ENCODE results near the gene KATNAL1.

KATNAL1 gene

GRCh38 chr13:30169442-30169841 is 137.9 kb downstream of the KATNAL1 start:
- no peak for DNase-seq (ENCODE audit: low read depth in 2 of 3, low spot score in 1 of 3)

GRCh38 chr13:30165796-30166195 is 141.6 kb downstream of the KATNAL1 start:
- no peak for DNase-seq (ENCODE audit: low read depth in 2 of 3, low spot score in 1 of 3)

GRCh38 chr13:30165071-30165470 is 142.3 kb downstream of the KATNAL1 start:
- DNase-seq (ENCODE audit: low read depth in 2 of 3, low spot score in 1 of 3), result no peak

- DNase-seq (ENCODE audit: low read depth in 2 of 3, low spot score in 1 of 3), result no peak
These were observed 143.2 kb downstream of the KATNAL1 start for GRCh38 chr13:30164146-30164545.

GRCh38 chr13:30163441-30163840 is 143.9 kb downstream of the KATNAL1 start:
- no peak for DNase-seq (ENCODE audit: low read depth in 2 of 3, low spot score in 1 of 3)

- DNase-seq (ENCODE audit: low read depth in 2 of 3, low spot score in 1 of 3), result peak; percentile 44 to 55 (median 47)
These were observed 147.9 kb downstream of the KATNAL1 start for GRCh38 chr13:30159446-30159839.

- DNase-seq (ENCODE audit: low read depth in 2 of 3, low spot score in 1 of 3), result no peak
These were observed 148.4 kb downstream of the KATNAL1 start for GRCh38 chr13:30158774-30159445.

GRCh38 chr13:30157616-30157993 is 149.7 kb downstream of the KATNAL1 start:
- no peak for DNase-seq (ENCODE audit: low read depth in 2 of 3, low spot score in 1 of 3)

GRCh38 chr13:30156826-30157615 is 150.3 kb downstream of the KATNAL1 start:
- no peak for DNase-seq (ENCODE audit: low read depth in 2 of 3, low spot score in 1 of 3)

GRCh38 chr13:30156270-30156669 is 151.1 kb downstream of the KATNAL1 start:
- DNase-seq (ENCODE audit: low read depth in 2 of 3, low spot score in 1 of 3), result no peak

- DNase-seq (ENCODE audit: low read depth in 2 of 3, low spot score in 1 of 3), result no peak
These were observed 152.4 kb downstream of the KATNAL1 start for GRCh38 chr13:30154931-30155330.

GRCh38 chr13:30154531-30154930 is 152.8 kb downstream of the KATNAL1 start:
- DNase-seq (ENCODE audit: low read depth in 2 of 3, low spot score in 1 of 3), result no peak

- DNase-seq (ENCODE audit: low read depth in 2 of 3, low spot score in 1 of 3), result no peak
These were observed 153.6 kb downstream of the KATNAL1 start for GRCh38 chr13:30153545-30154426.

Measured in stimulated activated CD4-positive, alpha-beta T cell treated with anti-CD3 and anti-CD28 coated beads, Interleukin-12 subunit alpha, Interleukin-12 subunit beta, amount 100 ng/mL, for 48 hours (primary cell).